SK-N-SH (cell line): ENCODE measurements around the gene CYP26B1. TPM values are rescaled to one million over a fixed set of nuclear protein-coding genes. Genes with fewer than 3 reads are reported as not detected.

Experiments
- CTCF ChIA-PET: fragments of 300-600, 350-600 bp; formaldehyde crosslinking; extraction: SDS; loops from one replicate; lab custom pipeline; 2021; lab: Yijun Ruan, JAX
- POLR2A ChIA-PET: fragments of 350-600 bp; sonication (Branson Sonifier 250); formaldehyde crosslinking; extraction: SDS; loops from one replicate; lab custom pipeline; 2020; ENCODE audit warnings: antibody characterized with exemption, inconsistent platforms; lab: Yijun Ruan, JAX
- DNase-seq: peaks from one replicate; pipeline ENCODE4 v3.0.0; 2012
- H2AFZ ChIP-seq: fragments of 200-600 bp; sonication (generic); 2 replicates; pipeline ENCODE4 v1.8.1; 2016; ENCODE audit warnings: antibody characterized with exemption, mild to moderate bottlenecking, low read depth
- H3F3A ChIP-seq: fragments of 200-600 bp; sonication (generic); replicated peaks from 2 replicates; pipeline ENCODE3; 2016; ENCODE audit warnings: antibody characterized with exemption, mild to moderate bottlenecking; ENCODE audit not compliant: insufficient read depth
- H3K27ac ChIP-seq, 2 experiments: fragments of 200-500 bp in 1 of 2; fragments of 200-600 bp in 1 of 2; sonication (Bioruptor generic) in 1 of 2; sonication (generic), shearing (Covaris generic) in 1 of 2; 2 replicates each; pipeline versions ENCODE4 v1.5.1 to v1.6.1; 2014 to 2016; ENCODE audit warnings: low read depth in 2 of 2, inconsistent platforms in 1 of 2, low read length in 1 of 2, mild to moderate bottlenecking in 1 of 2, mixed read lengths in 1 of 2
- H3K27me3 ChIP-seq: fragments of 200-600 bp; sonication (generic), shearing (Covaris generic); 2 replicates; pipeline ENCODE4 v1.6.1; 2016; ENCODE audit warnings: mixed run types; ENCODE audit not compliant: insufficient read depth
- H3K36me3 ChIP-seq, 2 experiments: fragments of 200-500 bp in 1 of 2; fragments of 200-600 bp in 1 of 2; sonication (Bioruptor generic) in 1 of 2; sonication (generic) in 1 of 2; replicated peaks in 1 of 2; 2 replicates each; pipeline versions ENCODE3 to v1.5.1; 2014 to 2016; ENCODE audit warnings: low read length in 1 of 2, mild to moderate bottlenecking in 1 of 2; ENCODE audit not compliant: insufficient read depth in 2 of 2, control insufficient read depth in 1 of 2
- H3K4me1 ChIP-seq, 2 experiments: fragments of 200-500 bp in 1 of 2; fragments of 200-600 bp in 1 of 2; sonication (Bioruptor generic) in 1 of 2; sonication (generic), shearing (Covaris generic) in 1 of 2; 2 replicates each; pipeline versions ENCODE4 v1.5.1 to v1.6.1; 2014 to 2016; ENCODE audit warnings: low read depth in 1 of 2, low read length in 1 of 2, mixed run types in 1 of 2; ENCODE audit not compliant: insufficient read depth in 2 of 2, control insufficient read depth in 1 of 2
- H3K4me2 ChIP-seq: fragments of 200-600 bp; sonication (generic), shearing (Covaris generic); 2 replicates; pipeline ENCODE4 v1.6.1; 2017; ENCODE audit warnings: mixed run types
- H3K4me3 ChIP-seq, 2 experiments: fragments of 200-500 bp in 1 of 2; fragments of 200-600 bp in 1 of 2; sonication (Bioruptor generic) in 1 of 2; sonication (generic), shearing (Covaris generic) in 1 of 2; 2 replicates each; pipeline versions ENCODE4 v1.5.1 to v1.8.1; 2014 to 2016; ENCODE audit warnings: low read depth in 2 of 2, inconsistent platforms in 1 of 2, low read length in 1 of 2, mild to moderate bottlenecking in 1 of 2, mixed read lengths in 1 of 2, moderate library complexity in 1 of 2
- H3K79me2 ChIP-seq: fragments of 200-600 bp; sonication (generic); 2 replicates; pipeline ENCODE4 v1.8.1; 2017; ENCODE audit warnings: mild to moderate bottlenecking; ENCODE audit not compliant: insufficient read depth
- H3K9ac ChIP-seq: fragments of 200-600 bp; sonication (generic); 2 replicates; pipeline ENCODE4 v1.6.1; 2017; ENCODE audit warnings: mixed run types
- H3K9me2 ChIP-seq: fragments of 200-600 bp; sonication (generic); 2 replicates; pipeline ENCODE4 v1.6.1; 2017; ENCODE audit warnings: mixed run types
- H3K9me3 ChIP-seq: fragments of 200-600 bp; sonication (generic); 2 replicates; pipeline ENCODE4 v1.6.1; 2017; ENCODE audit warnings: mixed run types, mild to moderate bottlenecking, moderate library complexity
- H4K20me1 ChIP-seq: fragments of 200-600 bp; sonication (generic); 2 replicates; pipeline ENCODE4 v1.6.1; 2017; ENCODE audit warnings: mild to moderate bottlenecking, mixed run types; ENCODE audit not compliant: insufficient read depth
- ELF1 ChIP-seq: IDR thresholded peaks from 2 replicates; pipeline ENCODE4 v1.4.0; 2012
- EP300 ChIP-seq, 2 experiments: IDR thresholded peaks; 2 replicates each; pipeline versions ENCODE4 v1.4.0 to v1.6.1; 2012; ENCODE audit warnings: borderline replicate concordance in 1 of 2, low read depth in 1 of 2, low read length in 1 of 2
- FOXJ3 ChIP-seq: sonication (generic); formaldehyde crosslinking; IDR thresholded peaks from 2 replicates; pipeline ENCODE4 v1.5.1; 2020; ENCODE audit warnings: mild to moderate bottlenecking, missing genetic modification reagents
- FOXM1 ChIP-seq: IDR thresholded peaks from 2 replicates; pipeline ENCODE4 v1.4.0; 2012; ENCODE audit warnings: low read depth, mild to moderate bottlenecking
- GABPA ChIP-seq: IDR thresholded peaks from 2 replicates; pipeline ENCODE4 v1.4.0; 2012; ENCODE audit warnings: low read depth, mild to moderate bottlenecking
- MXI1 ChIP-seq: IDR thresholded peaks from 2 replicates; pipeline ENCODE4 v1.6.1; 2012; ENCODE audit warnings: mild to moderate bottlenecking, low read depth, low read length, improper control_type of control experiment
- POLR2AphosphoS5 ChIP-seq: IDR thresholded peaks from 2 replicates; pipeline ENCODE4 v1.6.1; 2012; ENCODE audit warnings: low read depth, low read length
- RAD21 ChIP-seq: IDR thresholded peaks from 2 replicates; pipeline ENCODE4 v1.6.1; 2012; ENCODE audit warnings: mild to moderate bottlenecking, low read length
- RCOR1 ChIP-seq: fragments of 150-350 bp; IDR thresholded peaks from 2 replicates; pipeline ENCODE4 v1.6.1; 2017; ENCODE audit warnings: antibody characterized with exemption, low read length
- RFX5 ChIP-seq: IDR thresholded peaks from 2 replicates; pipeline ENCODE4 v1.6.1; 2012; ENCODE audit warnings: mild to moderate bottlenecking, improper control_type of control experiment, low read length
- SIN3A ChIP-seq: IDR thresholded peaks from 2 replicates; pipeline ENCODE4 v1.6.1; 2012; ENCODE audit warnings: low read depth, mild to moderate bottlenecking, low read length, moderate library complexity, borderline replicate concordance
- SMC3 ChIP-seq: IDR thresholded peaks from 2 replicates; pipeline ENCODE4 v1.6.1; 2012; ENCODE audit warnings: low read depth, low read length, improper control_type of control experiment
- TAF1 ChIP-seq: IDR thresholded peaks from 2 replicates; pipeline ENCODE4 v1.6.1; 2012; ENCODE audit warnings: low read depth, mild to moderate bottlenecking, low read length, moderate library complexity, borderline replicate concordance
- TCF12 ChIP-seq: IDR thresholded peaks from 2 replicates; pipeline ENCODE4 v1.4.0; 2012
- TEAD4 ChIP-seq: IDR thresholded peaks from 2 replicates; pipeline ENCODE4 v1.4.0; 2012; ENCODE audit warnings: mild to moderate bottlenecking, borderline replicate concordance; ENCODE audit not compliant: insufficient read depth
- YY1 ChIP-seq: IDR thresholded peaks from 2 replicates; pipeline ENCODE4 v1.4.0; 2012; ENCODE audit warnings: low read depth, mild to moderate bottlenecking
- WGBS: methylation state at CpG from one replicate; pipeline ENCODE4 v1.1.6; 2017; ENCODE audit warnings: low lambda C conversion rate; 5-methylcytosine and 5-hydroxymethylcytosine counted together
- polyA plus RNA-seq, 3 experiments: library from polyadenylated mRNA; depleted of rRNA; stranded (reverse); fragments of >200 nt; gene quantifications; 2 replicates each; pipeline ENCODE4 v1.2.3, GENCODE V29; 2012
- TF ChIP-seq, protein P1 (sequence below): IDR thresholded peaks from 2 replicates; pipeline ENCODE4 v1.4.0; 2012; ENCODE audit warnings: low read depth
- TF ChIP-seq, protein P2 (sequence below): IDR thresholded peaks from 2 replicates; pipeline ENCODE4; 2012
- TF ChIP-seq, protein P3 (sequence below): fragments of 150-350 bp; IDR thresholded peaks from 2 replicates; pipeline ENCODE4 v1.6.1; 2017; ENCODE audit warnings: antibody characterized with exemption, low read length, low read depth, borderline replicate concordance
- TF ChIP-seq, protein P4 (sequence below): fragments of 200-600 bp; sonication (generic); IDR thresholded peaks from 2 replicates; pipeline ENCODE4 v1.6.1; 2017; ENCODE audit warnings: antibody characterized with exemption, mild to moderate bottlenecking, moderate library complexity
- TF ChIP-seq, protein P5 (sequence below): IDR thresholded peaks from 2 replicates; pipeline ENCODE4 v1.6.1; 2012; ENCODE audit warnings: mild to moderate bottlenecking, low read depth, low read length, moderate library complexity

Gene CYP26B1
- polyA plus RNA-seq, 1 of the 3 experiments (the other 2 are of a cell fraction): 0.33 TPM

DNA sequence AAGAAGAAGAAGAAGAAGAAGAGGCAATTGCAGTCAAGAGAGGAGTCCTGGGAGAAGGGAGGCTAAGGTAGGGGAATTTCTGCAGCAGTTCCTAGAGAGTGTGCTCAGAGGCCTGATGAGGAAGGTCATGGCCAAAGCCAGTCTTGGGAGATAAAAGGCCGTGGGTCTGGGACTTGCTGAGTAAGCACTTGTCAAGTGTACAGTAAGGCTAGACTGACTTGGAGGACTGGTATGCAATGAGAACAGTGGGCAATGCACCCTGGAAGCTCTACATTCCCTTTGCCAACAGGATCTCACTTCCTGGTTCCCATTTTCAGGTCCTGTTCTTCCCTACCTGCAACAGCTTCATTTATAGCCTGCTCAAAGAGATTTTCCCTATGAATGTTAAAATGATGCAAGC is 28.6 kb upstream of the CYP26B1 start:
- Histone ChIP-seq H3K9me2 (no peaks in the 10 kb centered on the region), H3K4me1 (peaks cover 0 to 9% of the 10 kb centered on the region in 2 experiments; a peak in 1 of 4 replicates), H3K36me3 (peaks cover 0 to 12% of the 10 kb centered on the region in 2 experiments), H3F3A (no peaks in the 10 kb centered on the region), H3K27ac (no peak overlapping the region), H3K79me2 (no peaks in the 10 kb centered on the region)
- WGBS: 75% methylated on average over 1 of the region's 1 CpG
- TF ChIP-seq EP300 (IDR thresholded peaks at IDR 0.05; ENCODE audit: borderline replicate concordance in 1 of 2, low read depth in 1 of 2, low read length in 1 of 2): no peak
- no peak for TF ChIP-seq RAD21
- TF ChIP-seq, protein P1, sequence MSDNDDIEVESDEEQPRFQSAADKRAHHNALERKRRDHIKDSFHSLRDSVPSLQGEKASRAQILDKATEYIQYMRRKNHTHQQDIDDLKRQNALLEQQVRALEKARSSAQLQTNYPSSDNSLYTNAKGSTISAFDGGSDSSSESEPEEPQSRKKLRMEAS: no peak
- no peak for TF ChIP-seq GABPA
- no peak for TF ChIP-seq YY1
- no peak for TF ChIP-seq SMC3
- no peak for TF ChIP-seq SIN3A
- no peak for TF ChIP-seq FOXM1
- no peak for TF ChIP-seq TCF12
- TF ChIP-seq, protein P2, sequence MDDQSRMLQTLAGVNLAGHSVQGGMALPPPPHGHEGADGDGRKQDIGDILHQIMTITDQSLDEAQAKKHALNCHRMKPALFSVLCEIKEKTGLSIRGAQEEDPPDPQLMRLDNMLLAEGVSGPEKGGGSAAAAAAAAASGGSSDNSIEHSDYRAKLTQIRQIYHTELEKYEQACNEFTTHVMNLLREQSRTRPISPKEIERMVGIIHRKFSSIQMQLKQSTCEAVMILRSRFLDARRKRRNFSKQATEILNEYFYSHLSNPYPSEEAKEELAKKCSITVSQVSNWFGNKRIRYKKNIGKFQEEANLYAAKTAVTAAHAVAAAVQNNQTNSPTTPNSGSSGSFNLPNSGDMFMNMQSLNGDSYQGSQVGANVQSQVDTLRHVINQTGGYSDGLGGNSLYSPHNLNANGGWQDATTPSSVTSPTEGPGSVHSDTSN: no peak
- TF ChIP-seq, protein P3, sequence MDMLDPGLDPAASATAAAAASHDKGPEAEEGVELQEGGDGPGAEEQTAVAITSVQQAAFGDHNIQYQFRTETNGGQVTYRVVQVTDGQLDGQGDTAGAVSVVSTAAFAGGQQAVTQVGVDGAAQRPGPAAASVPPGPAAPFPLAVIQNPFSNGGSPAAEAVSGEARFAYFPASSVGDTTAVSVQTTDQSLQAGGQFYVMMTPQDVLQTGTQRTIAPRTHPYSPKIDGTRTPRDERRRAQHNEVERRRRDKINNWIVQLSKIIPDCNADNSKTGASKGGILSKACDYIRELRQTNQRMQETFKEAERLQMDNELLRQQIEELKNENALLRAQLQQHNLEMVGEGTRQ: no peak
- TF ChIP-seq FOXJ3: no peak
- TF ChIP-seq ELF1: no peak
- no peak for TF ChIP-seq RCOR1
- TF ChIP-seq, all 33 proteins: peak for 0
- no peak overlapping the region for H3K9ac ChIP-seq
- CTCF ChIA-PET: interaction anchor here (1.1 kb wide), 2 partner anchors 26 to 115 kb away, joined by 3 to 4 read pairs; no protein-coding TSS in a partner anchor
- H3K9me3 ChIP-seq: no peaks in the 10 kb centered on the region
- no peak overlapping the region for H3K4me3 ChIP-seq
- no peak overlapping the region for H2AFZ ChIP-seq
- no peak for DNase-seq
- no peaks in the 10 kb centered on the region for H3K27me3 ChIP-seq
- POLR2A ChIA-PET: no interaction called here
- no peaks in the 10 kb centered on the region for H4K20me1 ChIP-seq
- no peak overlapping the region for H3K4me2 ChIP-seq

DNA sequence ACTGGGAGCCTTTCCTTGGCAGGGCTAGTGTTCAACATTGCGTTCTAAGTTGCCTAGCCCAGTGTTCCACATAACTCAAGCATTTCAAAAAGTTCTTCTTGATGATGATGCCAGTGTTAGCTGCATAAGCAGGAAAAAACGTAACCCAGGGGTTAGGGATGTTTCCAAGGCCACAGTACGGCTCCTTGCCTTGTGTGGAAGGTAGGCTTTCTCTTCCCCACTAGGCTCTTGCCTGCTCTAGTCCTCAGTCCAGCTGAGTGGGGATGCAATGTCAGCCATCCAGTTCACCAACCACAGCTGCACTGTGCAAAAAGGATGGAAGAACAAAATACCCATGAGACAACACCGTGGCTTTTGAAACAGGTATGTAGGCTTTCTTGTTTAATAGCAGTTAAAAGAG is 28.0 kb upstream of the CYP26B1 start:
- H4K20me1 ChIP-seq: no peaks in the 10 kb centered on the region
- no peak overlapping the region for H3K4me2 ChIP-seq
- H3K9ac ChIP-seq: no peak overlapping the region
- WGBS: 70% methylated on average over 4 of the region's 4 CpGs
- no peak overlapping the region for H2AFZ ChIP-seq
- ChIA-PET CTCF (no interaction called here), POLR2A (no interaction called here)
- no peaks in the 10 kb centered on the region for H3K27me3 ChIP-seq
- H3K9me2 ChIP-seq: no peaks in the 10 kb centered on the region
- H3K4me1 ChIP-seq: peaks cover 0 to 9% of the 10 kb centered on the region in 2 experiments; a peak in 1 of 4 replicates
- H3K9me3 ChIP-seq: no peaks in the 10 kb centered on the region
- H3K36me3 ChIP-seq: peaks cover 0 to 12% of the 10 kb centered on the region in 2 experiments
- H3F3A ChIP-seq: no peaks in the 10 kb centered on the region
- no peak overlapping the region for H3K27ac ChIP-seq
- H3K4me3 ChIP-seq: no peak overlapping the region
- H3K79me2 ChIP-seq: no peaks in the 10 kb centered on the region
- DNase-seq: no peak
- TF ChIP-seq MXI1: no peak
- TF ChIP-seq, protein P4, sequence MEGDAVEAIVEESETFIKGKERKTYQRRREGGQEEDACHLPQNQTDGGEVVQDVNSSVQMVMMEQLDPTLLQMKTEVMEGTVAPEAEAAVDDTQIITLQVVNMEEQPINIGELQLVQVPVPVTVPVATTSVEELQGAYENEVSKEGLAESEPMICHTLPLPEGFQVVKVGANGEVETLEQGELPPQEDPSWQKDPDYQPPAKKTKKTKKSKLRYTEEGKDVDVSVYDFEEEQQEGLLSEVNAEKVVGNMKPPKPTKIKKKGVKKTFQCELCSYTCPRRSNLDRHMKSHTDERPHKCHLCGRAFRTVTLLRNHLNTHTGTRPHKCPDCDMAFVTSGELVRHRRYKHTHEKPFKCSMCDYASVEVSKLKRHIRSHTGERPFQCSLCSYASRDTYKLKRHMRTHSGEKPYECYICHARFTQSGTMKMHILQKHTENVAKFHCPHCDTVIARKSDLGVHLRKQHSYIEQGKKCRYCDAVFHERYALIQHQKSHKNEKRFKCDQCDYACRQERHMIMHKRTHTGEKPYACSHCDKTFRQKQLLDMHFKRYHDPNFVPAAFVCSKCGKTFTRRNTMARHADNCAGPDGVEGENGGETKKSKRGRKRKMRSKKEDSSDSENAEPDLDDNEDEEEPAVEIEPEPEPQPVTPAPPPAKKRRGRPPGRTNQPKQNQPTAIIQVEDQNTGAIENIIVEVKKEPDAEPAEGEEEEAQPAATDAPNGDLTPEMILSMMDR: no peak
- no peak for TF ChIP-seq TEAD4
- no peak for TF ChIP-seq FOXM1
- no peak for TF ChIP-seq TAF1
- TF ChIP-seq RFX5: no peak
- TF ChIP-seq POLR2AphosphoS5: no peak
- TF ChIP-seq, protein P2: no peak
- TF ChIP-seq, protein P5, sequence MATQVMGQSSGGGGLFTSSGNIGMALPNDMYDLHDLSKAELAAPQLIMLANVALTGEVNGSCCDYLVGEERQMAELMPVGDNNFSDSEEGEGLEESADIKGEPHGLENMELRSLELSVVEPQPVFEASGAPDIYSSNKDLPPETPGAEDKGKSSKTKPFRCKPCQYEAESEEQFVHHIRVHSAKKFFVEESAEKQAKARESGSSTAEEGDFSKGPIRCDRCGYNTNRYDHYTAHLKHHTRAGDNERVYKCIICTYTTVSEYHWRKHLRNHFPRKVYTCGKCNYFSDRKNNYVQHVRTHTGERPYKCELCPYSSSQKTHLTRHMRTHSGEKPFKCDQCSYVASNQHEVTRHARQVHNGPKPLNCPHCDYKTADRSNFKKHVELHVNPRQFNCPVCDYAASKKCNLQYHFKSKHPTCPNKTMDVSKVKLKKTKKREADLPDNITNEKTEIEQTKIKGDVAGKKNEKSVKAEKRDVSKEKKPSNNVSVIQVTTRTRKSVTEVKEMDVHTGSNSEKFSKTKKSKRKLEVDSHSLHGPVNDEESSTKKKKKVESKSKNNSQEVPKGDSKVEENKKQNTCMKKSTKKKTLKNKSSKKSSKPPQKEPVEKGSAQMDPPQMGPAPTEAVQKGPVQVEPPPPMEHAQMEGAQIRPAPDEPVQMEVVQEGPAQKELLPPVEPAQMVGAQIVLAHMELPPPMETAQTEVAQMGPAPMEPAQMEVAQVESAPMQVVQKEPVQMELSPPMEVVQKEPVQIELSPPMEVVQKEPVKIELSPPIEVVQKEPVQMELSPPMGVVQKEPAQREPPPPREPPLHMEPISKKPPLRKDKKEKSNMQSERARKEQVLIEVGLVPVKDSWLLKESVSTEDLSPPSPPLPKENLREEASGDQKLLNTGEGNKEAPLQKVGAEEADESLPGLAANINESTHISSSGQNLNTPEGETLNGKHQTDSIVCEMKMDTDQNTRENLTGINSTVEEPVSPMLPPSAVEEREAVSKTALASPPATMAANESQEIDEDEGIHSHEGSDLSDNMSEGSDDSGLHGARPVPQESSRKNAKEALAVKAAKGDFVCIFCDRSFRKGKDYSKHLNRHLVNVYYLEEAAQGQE: no peak
